IMR-90 (cell line): ENCODE results near the gene NDUFAF2.

Experiments
- BHLHE40 ChIP-seq: fragments of 150-350 bp; IDR thresholded peaks from 2 replicates; pipeline ENCODE4 v1.6.1; 2016; ENCODE audit warnings: mild to moderate bottlenecking, low read depth, low read length
- CEBPB ChIP-seq: IDR thresholded peaks from 2 replicates; pipeline ENCODE4 v1.6.1; 2012; ENCODE audit warnings: low read depth, low read length, improper control_type of control experiment
- CHD1 ChIP-seq: IDR thresholded peaks from 2 replicates; pipeline ENCODE4 v1.6.1; 2012; ENCODE audit warnings: low read depth, low read length, improper control_type of control experiment
- FOS ChIP-seq: fragments of 150-350 bp; IDR thresholded peaks from 2 replicates; pipeline ENCODE4 v1.6.1; 2016; ENCODE audit warnings: low read depth, low read length
- MAFK ChIP-seq: IDR thresholded peaks from 2 replicates; pipeline ENCODE4 v1.6.1; 2012; ENCODE audit warnings: low read depth, low read length, improper control_type of control experiment
- MAZ ChIP-seq: IDR thresholded peaks from 2 replicates; pipeline ENCODE4 v1.6.1; 2012; ENCODE audit warnings: low read depth, mild to moderate bottlenecking, low read length, improper control_type of control experiment, moderate library complexity, borderline replicate concordance
- MXI1 ChIP-seq: IDR thresholded peaks from 2 replicates; pipeline ENCODE4 v1.6.1; 2012; ENCODE audit warnings: low read depth, mild to moderate bottlenecking, low read length, moderate library complexity, borderline replicate concordance
- POLR2A ChIP-seq: IDR thresholded peaks from 2 replicates; pipeline ENCODE4 v1.6.1; 2012; ENCODE audit warnings: mild to moderate bottlenecking, low read depth, low read length
- RAD21 ChIP-seq: IDR thresholded peaks from 2 replicates; pipeline ENCODE4 v1.6.1; 2012; ENCODE audit warnings: low read length, improper control_type of control experiment
- RCOR1 ChIP-seq: IDR thresholded peaks from 2 replicates; pipeline ENCODE4 v1.6.1; 2012; ENCODE audit warnings: mild to moderate bottlenecking, low read length, improper control_type of control experiment; ENCODE audit not compliant: insufficient replicate concordance
- RFX5 ChIP-seq: IDR thresholded peaks from 2 replicates; pipeline ENCODE4 v1.8.0; 2012; ENCODE audit warnings: low read depth, mild to moderate bottlenecking, low read length, moderate library complexity
- TF ChIP-seq, protein P1 (sequence below): fragments of 150-350 bp; IDR thresholded peaks from 2 replicates; pipeline ENCODE4 v1.6.1; 2016; ENCODE audit warnings: low read depth, mild to moderate bottlenecking, low read length, moderate library complexity, borderline replicate concordance
- TF ChIP-seq, protein P2 (sequence below): conservative IDR thresholded peaks from 2 replicates; pipeline ENCODE4 v1.5.1; 2012; ENCODE audit warnings: mild to moderate bottlenecking, low read depth, low read length, improper control_type of control experiment
- TF ChIP-seq, protein P3 (sequence below): fragments of 150-350 bp; IDR thresholded peaks from 2 replicates; pipeline ENCODE4 v1.6.1; 2017; ENCODE audit warnings: mild to moderate bottlenecking, antibody characterized with exemption, low read length, low read depth

DNA sequence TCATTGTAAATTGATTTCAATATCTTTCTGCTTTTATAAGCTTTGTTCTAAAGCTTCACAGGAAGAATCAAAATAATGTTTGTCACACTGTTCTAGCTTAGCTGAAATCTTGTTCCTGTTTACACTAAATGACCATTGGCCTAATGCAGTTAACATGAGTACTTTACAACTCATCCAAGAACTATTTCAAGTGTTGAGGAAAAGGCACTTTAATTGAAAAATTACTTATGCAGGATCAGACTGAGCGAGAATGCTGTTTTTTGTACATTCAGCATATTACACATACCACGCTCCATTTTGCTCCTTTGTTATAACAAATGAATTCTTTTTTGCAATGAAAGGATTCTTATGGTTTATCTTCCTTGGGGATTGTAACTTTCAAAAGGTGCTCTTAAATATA, 239.7 kb downstream of the NDUFAF2 start:
- TF ChIP-seq RAD21 (no peak), RFX5 (no peak), POLR2A (no peak), FOS (no peak), CHD1 (no peak), CEBPB (no peak), MAZ (no peak), BHLHE40 (no peak), MAFK (peak; percentile 93), RCOR1 (no peak), MXI1 (no peak)
- TF ChIP-seq, protein P1, sequence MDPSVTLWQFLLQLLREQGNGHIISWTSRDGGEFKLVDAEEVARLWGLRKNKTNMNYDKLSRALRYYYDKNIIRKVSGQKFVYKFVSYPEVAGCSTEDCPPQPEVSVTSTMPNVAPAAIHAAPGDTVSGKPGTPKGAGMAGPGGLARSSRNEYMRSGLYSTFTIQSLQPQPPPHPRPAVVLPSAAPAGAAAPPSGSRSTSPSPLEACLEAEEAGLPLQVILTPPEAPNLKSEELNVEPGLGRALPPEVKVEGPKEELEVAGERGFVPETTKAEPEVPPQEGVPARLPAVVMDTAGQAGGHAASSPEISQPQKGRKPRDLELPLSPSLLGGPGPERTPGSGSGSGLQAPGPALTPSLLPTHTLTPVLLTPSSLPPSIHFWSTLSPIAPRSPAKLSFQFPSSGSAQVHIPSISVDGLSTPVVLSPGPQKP = no peak
- TF ChIP-seq, protein P2, sequence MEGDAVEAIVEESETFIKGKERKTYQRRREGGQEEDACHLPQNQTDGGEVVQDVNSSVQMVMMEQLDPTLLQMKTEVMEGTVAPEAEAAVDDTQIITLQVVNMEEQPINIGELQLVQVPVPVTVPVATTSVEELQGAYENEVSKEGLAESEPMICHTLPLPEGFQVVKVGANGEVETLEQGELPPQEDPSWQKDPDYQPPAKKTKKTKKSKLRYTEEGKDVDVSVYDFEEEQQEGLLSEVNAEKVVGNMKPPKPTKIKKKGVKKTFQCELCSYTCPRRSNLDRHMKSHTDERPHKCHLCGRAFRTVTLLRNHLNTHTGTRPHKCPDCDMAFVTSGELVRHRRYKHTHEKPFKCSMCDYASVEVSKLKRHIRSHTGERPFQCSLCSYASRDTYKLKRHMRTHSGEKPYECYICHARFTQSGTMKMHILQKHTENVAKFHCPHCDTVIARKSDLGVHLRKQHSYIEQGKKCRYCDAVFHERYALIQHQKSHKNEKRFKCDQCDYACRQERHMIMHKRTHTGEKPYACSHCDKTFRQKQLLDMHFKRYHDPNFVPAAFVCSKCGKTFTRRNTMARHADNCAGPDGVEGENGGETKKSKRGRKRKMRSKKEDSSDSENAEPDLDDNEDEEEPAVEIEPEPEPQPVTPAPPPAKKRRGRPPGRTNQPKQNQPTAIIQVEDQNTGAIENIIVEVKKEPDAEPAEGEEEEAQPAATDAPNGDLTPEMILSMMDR = no peak
- TF ChIP-seq, protein P3, sequence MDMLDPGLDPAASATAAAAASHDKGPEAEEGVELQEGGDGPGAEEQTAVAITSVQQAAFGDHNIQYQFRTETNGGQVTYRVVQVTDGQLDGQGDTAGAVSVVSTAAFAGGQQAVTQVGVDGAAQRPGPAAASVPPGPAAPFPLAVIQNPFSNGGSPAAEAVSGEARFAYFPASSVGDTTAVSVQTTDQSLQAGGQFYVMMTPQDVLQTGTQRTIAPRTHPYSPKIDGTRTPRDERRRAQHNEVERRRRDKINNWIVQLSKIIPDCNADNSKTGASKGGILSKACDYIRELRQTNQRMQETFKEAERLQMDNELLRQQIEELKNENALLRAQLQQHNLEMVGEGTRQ = no peak
